Activated CD4-positive, alpha-beta memory T cell treated with anti-CD3 and anti-CD28 coated beads, Interleukin-2, amount 10 ng/mL, durations not matched to agents 7 days and 5 days (primary cell): ENCODE measurements around the gene NAA25. TPM values are rescaled to one million over a fixed set of nuclear protein-coding genes. Genes with fewer than 3 reads are reported as not detected.
A peak's percentile ranks its signal among the peaks of the same experiment; 100 is the strongest.
"Not testable (repeated sequence)": the region's sequence is repeated elsewhere in the genome, so short reads cannot be mapped to it uniquely, and the experiment has no call there.

Experiments
- CTCF ChIA-PET: fragments of 350-600 bp; sonication (Branson Sonifier 250); formaldehyde crosslinking; loops from one replicate; lab custom pipeline; 2021; ENCODE audit warnings: antibody characterized with exemption, inconsistent platforms; lab: Charles Lee
- POLR2A ChIA-PET: fragments of 350-600 bp; sonication (Branson Sonifier 250); formaldehyde crosslinking; loops from one replicate; lab custom pipeline; 2021; ENCODE audit warnings: antibody characterized with exemption; lab: Charles Lee
- DNase-seq: peaks from one replicate; pipeline ENCODE4 v3.0.0-alpha.2; 2020
- H3K27ac Mint-ChIP-seq: one replicate; pipeline ENCODE4 v1.8.0; 2021; ENCODE audit warnings: mild to moderate bottlenecking, mixed read lengths
- H3K27me3 Mint-ChIP-seq: one replicate; pipeline ENCODE4 v1.8.0; 2021; ENCODE audit warnings: mixed read lengths
- H3K36me3 Mint-ChIP-seq: one replicate; pipeline ENCODE4 v1.8.0; 2021; ENCODE audit warnings: low read depth, mixed read lengths
- H3K4me1 Mint-ChIP-seq: one replicate; pipeline ENCODE4 v1.8.0; 2021; ENCODE audit warnings: mixed read lengths
- H3K4me3 Mint-ChIP-seq: one replicate; pipeline ENCODE4 v1.8.0; 2021; ENCODE audit warnings: mild to moderate bottlenecking, mixed read lengths
- H3K9me3 Mint-ChIP-seq: one replicate; pipeline ENCODE4 v1.8.0; 2021; ENCODE audit warnings: mixed read lengths
- total RNA-seq, 2 experiments: library from RNA; stranded (reverse); gene quantifications; one replicate each; pipeline ENCODE4 v1.2.3, GENCODE V29; 2021

The NAA25 gene
- total RNA-seq, 2 experiments from 2014 or later, result 24.2 to 25.0 TPM

- H3K27me3 Mint-ChIP-seq, result peaks cover 3% of the 10 kb centered on the region
- DNase-seq, result no peak
- H3K4me3 Mint-ChIP-seq, result no peak overlapping the region
- CTCF ChIA-PET, result no interaction called here
- peaks cover 10% of the 10 kb centered on the region for H3K4me1 Mint-ChIP-seq
- no peak overlapping the region for H3K27ac Mint-ChIP-seq
- POLR2A ChIA-PET, result interaction anchor here (13.5 kb wide), 1 partner anchor 12 kb away, joined by 343 read pairs; the partner anchor contains the start of gene TRAFD1
- no peaks in the 10 kb centered on the region for H3K36me3 Mint-ChIP-seq
- no peaks in the 10 kb centered on the region for H3K9me3 Mint-ChIP-seq
Measured at GRCh38 chr12:112115259-112116045, 6.9 kb upstream of the NAA25 start.

GRCh38 chr12:112112409-112113133 is 4.0 kb upstream of the NAA25 start:
- DNase-seq, result no peak
- Mint-ChIP-seq H3K27me3 (no peaks in the 10 kb centered on the region), H3K27ac (no peak overlapping the region), H3K9me3 (no peaks in the 10 kb centered on the region), H3K36me3 (no peaks in the 10 kb centered on the region), H3K4me3 (no peak overlapping the region), H3K4me1 (peaks cover 20% of the 10 kb centered on the region)
- CTCF ChIA-PET, result interaction anchor here (0.8 to 1.1 kb wide), 2 partner anchors 13 to 24 kb away, joined by 3 read pairs; partner anchors contain the start of gene TRAFD1
- POLR2A ChIA-PET, result interaction anchor here (13.5 kb wide), 1 partner anchor 15 kb away, joined by 343 read pairs; the partner anchor contains the start of gene TRAFD1

GRCh38 chr12:112111931-112112330 is 3.3 kb upstream of the NAA25 start:
- POLR2A ChIA-PET, result interaction anchor here (13.5 kb wide), 1 partner anchor 15 kb away, joined by 343 read pairs; the partner anchor contains the start of gene TRAFD1
- no peak overlapping the region for H3K27ac Mint-ChIP-seq
- no peaks in the 10 kb centered on the region for H3K9me3 Mint-ChIP-seq
- H3K4me1 Mint-ChIP-seq, result peaks cover 23% of the 10 kb centered on the region
- CTCF ChIA-PET, result interaction anchor here (0.8 kb wide), 1 partner anchor 25 kb away, joined by 3 read pairs; no protein-coding TSS in a partner anchor
- H3K36me3 Mint-ChIP-seq, result no peaks in the 10 kb centered on the region
- DNase-seq, result no peak
- H3K27me3 Mint-ChIP-seq, result no peaks in the 10 kb centered on the region
- no peak overlapping the region for H3K4me3 Mint-ChIP-seq

GRCh38 chr12:112110787-112111662 is 2.4 kb upstream of the NAA25 start:
- not testable (repeated sequence) for DNase-seq, H3K4me3 Mint-ChIP-seq, H3K9me3 Mint-ChIP-seq, H3K27me3 Mint-ChIP-seq, H3K36me3 Mint-ChIP-seq
- ChIA-PET POLR2A (interaction anchor here (13.5 kb wide), 1 partner anchor 16 kb away, joined by 343 read pairs; the partner anchor contains the start of gene TRAFD1), CTCF (interaction anchor here (0.6 kb wide), 1 partner anchor 18 kb away, joined by 4 read pairs; no protein-coding TSS in a partner anchor)
- Mint-ChIP-seq H3K27ac (peak overlapping the region; percentile 35), H3K4me1 (peaks cover 25% of the 10 kb centered on the region)

GRCh38 chr12:112107306-112108201 is 1.0 kb downstream of the NAA25 start:
- peak overlapping the region; percentile 97 for H3K4me3 Mint-ChIP-seq
- peaks cover 47% of the 10 kb centered on the region for H3K4me1 Mint-ChIP-seq
- CTCF ChIA-PET, result interaction anchor here (0.8 to 2.4 kb wide), 7 partner anchors 10 to 66 kb away, joined by 3 to 11 read pairs (median 3); no protein-coding TSS in a partner anchor
- POLR2A ChIA-PET, result interaction anchor here (0.6 to 13.5 kb wide), 10 partner anchors 10 to 266 kb away, joined by 3 to 343 read pairs (median 4); partner anchors contain the start of genes ERP29, MAPKAPK5, TMEM116 and TRAFD1
- DNase-seq, result no peak
- H3K27me3 Mint-ChIP-seq, result no peaks in the 10 kb centered on the region
- H3K9me3 Mint-ChIP-seq, result no peaks in the 10 kb centered on the region
- peak overlapping the region; percentile 59 for H3K27ac Mint-ChIP-seq
- peaks cover 23% of the 10 kb centered on the region for H3K36me3 Mint-ChIP-seq

- no peaks in the 10 kb centered on the region for H3K9me3 Mint-ChIP-seq
- H3K4me3 Mint-ChIP-seq, result no peak overlapping the region
- CTCF ChIA-PET, result interaction anchor here (1.2 to 2.4 kb wide), 4 partner anchors 8 to 281 kb away, joined by 3 to 11 read pairs (median 4); no protein-coding TSS in a partner anchor
- peaks cover 54% of the 10 kb centered on the region for H3K4me1 Mint-ChIP-seq
- no peak overlapping the region for H3K27ac Mint-ChIP-seq
- H3K27me3 Mint-ChIP-seq, result no peaks in the 10 kb centered on the region
- no peak for DNase-seq
- POLR2A ChIA-PET, result interaction anchor here (1.9 to 13.5 kb wide), 3 partner anchors 9 to 92 kb away, joined by 7 to 343 read pairs (median 42); partner anchors contain the start of genes ERP29, TMEM116 and TRAFD1
- peaks cover 29% of the 10 kb centered on the region for H3K36me3 Mint-ChIP-seq
Measured at GRCh38 chr12:112105891-112106290, 2.7 kb downstream of the NAA25 start.

- DNase-seq, result no peak
- POLR2A ChIA-PET, result interaction anchor here (0.8 to 13.5 kb wide), 3 partner anchors 23 to 313 kb away, joined by 3 to 343 read pairs (median 7); partner anchors contain the start of genes ERP29, TMEM116 and TRAFD1
- no peaks in the 10 kb centered on the region for H3K9me3 Mint-ChIP-seq
- no peak overlapping the region for H3K27ac Mint-ChIP-seq
- no peaks in the 10 kb centered on the region for H3K27me3 Mint-ChIP-seq
- CTCF ChIA-PET, result no interaction called here
- peaks cover 46% of the 10 kb centered on the region for H3K4me1 Mint-ChIP-seq
- H3K4me3 Mint-ChIP-seq, result no peak overlapping the region
- peaks cover 43% of the 10 kb centered on the region for H3K36me3 Mint-ChIP-seq
Measured at GRCh38 chr12:112103758-112104503, 4.7 kb downstream of the NAA25 start.

GRCh38 chr12:112102746-112103145 is 5.8 kb downstream of the NAA25 start:
- DNase-seq, CTCF ChIA-PET, H3K27ac Mint-ChIP-seq, H3K4me3 Mint-ChIP-seq, H3K27me3 Mint-ChIP-seq, H3K9me3 Mint-ChIP-seq: not testable (repeated sequence)
- POLR2A ChIA-PET, result interaction anchor here (0.6 to 1.5 kb wide), 3 partner anchors 26 to 314 kb away, joined by 3 to 4 read pairs (median 3); no protein-coding TSS in a partner anchor
- peaks cover 55% of the 10 kb centered on the region for H3K36me3 Mint-ChIP-seq
- H3K4me1 Mint-ChIP-seq, result peaks cover 52% of the 10 kb centered on the region

GRCh38 chr12:112102127-112102526 is 6.5 kb downstream of the NAA25 start:
- DNase-seq, result no peak
- H3K4me1 Mint-ChIP-seq, result peaks cover 48% of the 10 kb centered on the region
- CTCF ChIA-PET, result interaction anchor here (1.3 kb wide), 2 partner anchors 29 to 157 kb away, joined by 3 to 4 read pairs; no protein-coding TSS in a partner anchor
- H3K27ac Mint-ChIP-seq, result no peak overlapping the region
- H3K9me3 Mint-ChIP-seq, result no peaks in the 10 kb centered on the region
- no peak overlapping the region for H3K4me3 Mint-ChIP-seq
- peaks cover 59% of the 10 kb centered on the region for H3K36me3 Mint-ChIP-seq
- H3K27me3 Mint-ChIP-seq, result no peaks in the 10 kb centered on the region
- POLR2A ChIA-PET, result interaction anchor here (0.6 to 1.5 kb wide), 2 partner anchors 26 to 28 kb away, joined by 3 to 4 read pairs; no protein-coding TSS in a partner anchor

GRCh38 chr12:112100500-112100899 is 8.1 kb downstream of the NAA25 start:
- not testable (repeated sequence) for H3K9me3 Mint-ChIP-seq, DNase-seq, H3K27ac Mint-ChIP-seq, H3K4me3 Mint-ChIP-seq, H3K27me3 Mint-ChIP-seq
- ChIA-PET CTCF (interaction anchor here (1.3 to 1.4 kb wide), 2 partner anchors 14 to 156 kb away, joined by 3 read pairs; no protein-coding TSS in a partner anchor), POLR2A (interaction anchor here (5.9 kb wide), 1 partner anchor 7 kb away, joined by 42 read pairs; the partner anchor contains the start of gene NAA25)
- peaks cover 58% of the 10 kb centered on the region for H3K36me3 Mint-ChIP-seq
- peaks cover 50% of the 10 kb centered on the region for H3K4me1 Mint-ChIP-seq
